ENCODE results near the gene CRYBG3. TPM values are rescaled to one million over a fixed set of nuclear protein-coding genes. Genes with fewer than 3 reads are reported as not detected.

CRYBG3 gene
- total RNA-seq, 1 experiment from 2014 or later, result 5.9 TPM

GRCh38 chr3:97956051-97956450 lies 134.2 kb downstream of the CRYBG3 start:
- Histone ChIP-seq H3K79me2 (ENCODE audit: insufficient read depth, low read length) (peaks cover 3% of the 10 kb centered on the region; the same call in 1 of the 2 replicates), H3K9me3 (ENCODE audit: control insufficient read depth, low read depth, low read length) (no peaks in the 10 kb centered on the region), H3K9ac (ENCODE audit: extremely low read depth, insufficient read length, low read length) (no peak overlapping the region), H3K79me1 (ENCODE audit: insufficient read depth, low read depth, low read length, poor library complexity, severe bottlenecking) (no peaks in the 10 kb centered on the region), H3K4me2 (ENCODE audit: insufficient read depth, insufficient read length, low read length) (no peak overlapping the region), H3K23ac (ENCODE audit: insufficient read length, low read depth, low read length) (no peak overlapping the region), H2BK20ac (ENCODE audit: low read depth, low read length, poor library complexity, severe bottlenecking) (no peak overlapping the region), H4K5ac (ENCODE audit: insufficient read length, low read depth, low read length) (no peak overlapping the region), H4K20me1 (ENCODE audit: control insufficient read depth, insufficient read depth, insufficient read length) (no peaks in the 10 kb centered on the region), H2BK5ac (ENCODE audit: insufficient read length, low read length) (no peak overlapping the region), H3K56ac (ENCODE audit: insufficient read length, low read depth, low read length) (no peak overlapping the region), H2AK5ac (ENCODE audit: insufficient read length, low read length) (no peak overlapping the region), H4K91ac (ENCODE audit: insufficient read length, low read depth, low read length) (no peak overlapping the region), H3T11ph (ENCODE audit: low read length) (no peak overlapping the region), H2BK12ac (ENCODE audit: insufficient read length, low read depth, low read length) (no peak overlapping the region), H3K4me1 (ENCODE audit: insufficient read depth, low read length) (no peaks in the 10 kb centered on the region), H2BK120ac (ENCODE audit: low read depth, low read length, poor library complexity, severe bottlenecking) (no peak overlapping the region), H3K14ac (ENCODE audit: insufficient read depth, low read length) (no peak overlapping the region), H2BK15ac (ENCODE audit: low read depth, low read length) (no peak overlapping the region), H3K4ac (ENCODE audit: low read depth, low read length) (no peak overlapping the region), H2AFZ (ENCODE audit: low read length) (no peak overlapping the region), H3K18ac (ENCODE audit: insufficient read length, low read depth, low read length) (no peak overlapping the region), H3K23me2 (ENCODE audit: insufficient read length, low read depth, low read length, poor library complexity, severe bottlenecking) (no peaks in the 10 kb centered on the region), H4K8ac (replicated peaks; ENCODE audit: insufficient read length, low read depth, low read length) (no peak overlapping the region), H3K27me3 (ENCODE audit: insufficient read depth, low read length) (no peaks in the 10 kb centered on the region), H3K27ac (ENCODE audit: insufficient read length, low read depth, low read length) (no peak overlapping the region)
- H3K4me3 Mint-ChIP-seq, result no peak overlapping the region
- DNase-seq, result no peak
- H3K27ac Mint-ChIP-seq, result no peak overlapping the region
- WGBS (ENCODE audit: extremely low coverage, insufficient read length, low lambda C conversion rate), result no CpG with 5 or more reads among the region's 3 CpGs
- no peaks in the 10 kb centered on the region for H3K4me1 Mint-ChIP-seq
- TF ChIP-seq, protein P1, sequence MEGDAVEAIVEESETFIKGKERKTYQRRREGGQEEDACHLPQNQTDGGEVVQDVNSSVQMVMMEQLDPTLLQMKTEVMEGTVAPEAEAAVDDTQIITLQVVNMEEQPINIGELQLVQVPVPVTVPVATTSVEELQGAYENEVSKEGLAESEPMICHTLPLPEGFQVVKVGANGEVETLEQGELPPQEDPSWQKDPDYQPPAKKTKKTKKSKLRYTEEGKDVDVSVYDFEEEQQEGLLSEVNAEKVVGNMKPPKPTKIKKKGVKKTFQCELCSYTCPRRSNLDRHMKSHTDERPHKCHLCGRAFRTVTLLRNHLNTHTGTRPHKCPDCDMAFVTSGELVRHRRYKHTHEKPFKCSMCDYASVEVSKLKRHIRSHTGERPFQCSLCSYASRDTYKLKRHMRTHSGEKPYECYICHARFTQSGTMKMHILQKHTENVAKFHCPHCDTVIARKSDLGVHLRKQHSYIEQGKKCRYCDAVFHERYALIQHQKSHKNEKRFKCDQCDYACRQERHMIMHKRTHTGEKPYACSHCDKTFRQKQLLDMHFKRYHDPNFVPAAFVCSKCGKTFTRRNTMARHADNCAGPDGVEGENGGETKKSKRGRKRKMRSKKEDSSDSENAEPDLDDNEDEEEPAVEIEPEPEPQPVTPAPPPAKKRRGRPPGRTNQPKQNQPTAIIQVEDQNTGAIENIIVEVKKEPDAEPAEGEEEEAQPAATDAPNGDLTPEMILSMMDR (conservative IDR thresholded peaks at IDR 0.05), result no peak
- peaks cover 0 to 12% (median 2%) of the 10 kb centered on the region in 3 experiments; a peak in 3 of 7 replicates for H3K36me3 Mint-ChIP-seq (ENCODE audit: insufficient read depth in 1 of 3, low read depth in 3 of 3)
- H3K27me3 Mint-ChIP-seq (ENCODE audit: low read depth), result no peaks in the 10 kb centered on the region
- no peaks in the 10 kb centered on the region for H3K9me3 Mint-ChIP-seq

Data from H9 (cell line).